GM23338 (cell line): ENCODE results near the gene TNS1. TPM values are rescaled to one million over a fixed set of nuclear protein-coding genes. Genes with fewer than 3 reads are reported as not detected.

ENCODE experiments used
- ATAC-seq: fragments of 200-7000 bp; cut with Tn5 transposase; 3 replicates; pipeline ENCODE4 v1.9.1; 2020
- DNase-seq: peaks from one replicate; pipeline ENCODE4 v3.0.0-alpha.2; 2015; ENCODE audit warnings: low spot score
- H2AFZ ChIP-seq: fragments of 200-600 bp; sonication (generic); 2 replicates; pipeline ENCODE4 v1.8.0; 2016; ENCODE audit warnings: antibody characterized with exemption, mild to moderate bottlenecking, moderate library complexity
- H3F3A ChIP-seq: fragments of 200-600 bp; sonication (generic); replicated peaks from 2 replicates; pipeline ENCODE4 v1.8.0; 2017; ENCODE audit warnings: antibody characterized with exemption, mixed run types, low read depth
- H3K27ac ChIP-seq: fragments of 200-600 bp; sonication (generic); 2 replicates; pipeline ENCODE4 v1.6.1; 2016; ENCODE audit warnings: low read depth
- H3K27me3 ChIP-seq: fragments of 200-600 bp; sonication (generic); 2 replicates; pipeline ENCODE4 v1.8.0; 2016; ENCODE audit warnings: mild to moderate bottlenecking, mixed run types, moderate library complexity; ENCODE audit not compliant: insufficient read depth
- H3K36me3 ChIP-seq: fragments of 200-600 bp; sonication (generic); 2 replicates; pipeline ENCODE4 v1.8.0; 2016; ENCODE audit warnings: mild to moderate bottlenecking; ENCODE audit not compliant: insufficient read depth
- H3K4me1 ChIP-seq: fragments of 200-600 bp; sonication (generic); 2 replicates; pipeline ENCODE4 v1.8.0; 2016; ENCODE audit warnings: mild to moderate bottlenecking, moderate library complexity; ENCODE audit not compliant: insufficient read depth
- H3K4me2 ChIP-seq: fragments of 200-600 bp; sonication (generic); 2 replicates; pipeline ENCODE4 v1.7.1; 2017; ENCODE audit warnings: mixed run types
- H3K4me3 ChIP-seq: fragments of 200-600 bp; sonication (generic); 2 replicates; pipeline ENCODE4 v1.6.1; 2016; ENCODE audit warnings: mixed run types
- H3K79me2 ChIP-seq: fragments of 200-600 bp; sonication (generic); replicated peaks from 2 replicates; pipeline ENCODE4 v1.8.0; 2017; ENCODE audit warnings: mild to moderate bottlenecking; ENCODE audit not compliant: insufficient read depth
- H3K9me2 ChIP-seq: fragments of 200-600 bp; sonication (generic); 2 replicates; pipeline ENCODE4 v1.8.0; 2017; ENCODE audit not compliant: insufficient read depth
- H4K20me1 ChIP-seq: fragments of 200-600 bp; sonication (generic); replicated peaks from 2 replicates; pipeline ENCODE4 v1.8.0; 2017; ENCODE audit warnings: mild to moderate bottlenecking; ENCODE audit not compliant: insufficient read depth
- H3K27ac Mint-ChIP-seq: 2 replicates; pipeline ENCODE4 v1.8.0; 2020; ENCODE audit warnings: inconsistent platforms, mild to moderate bottlenecking, moderate library complexity, mixed read lengths
- H3K27me3 Mint-ChIP-seq: 3 replicates; pipeline ENCODE4 v1.8.0; 2022; ENCODE audit warnings: low read depth, mild to moderate bottlenecking, moderate library complexity, mixed read lengths, inconsistent platforms; ENCODE audit not compliant: insufficient read depth, poor library complexity
- H3K36me3 Mint-ChIP-seq: 3 replicates; pipeline ENCODE4 v1.8.0; 2021; ENCODE audit warnings: low read depth, mild to moderate bottlenecking, inconsistent platforms, moderate library complexity, mixed read lengths
- H3K4me1 Mint-ChIP-seq: 3 replicates; pipeline ENCODE4 v1.8.0; 2020; ENCODE audit warnings: mild to moderate bottlenecking, inconsistent platforms, mixed read lengths
- H3K4me3 Mint-ChIP-seq: 3 replicates; pipeline ENCODE4 v1.8.0; 2021; ENCODE audit warnings: moderate library complexity, mild to moderate bottlenecking, inconsistent platforms, mixed read lengths
- H3K9me3 Mint-ChIP-seq: 3 replicates; pipeline ENCODE4 v1.8.0; 2020; ENCODE audit warnings: moderate library complexity, mild to moderate bottlenecking, inconsistent platforms, mixed read lengths
- EZH2 ChIP-seq: fragments of 200-600 bp; sonication (generic); IDR thresholded peaks from one replicate; pipeline ENCODE4 v1.8.0; 2017; ENCODE audit warnings: antibody characterized with exemption, mild to moderate bottlenecking, low read depth; ENCODE audit not compliant: unreplicated experiment
- ZNF114 ChIP-seq: fragments of 250-450 bp; sonication (Bioruptor Pico); IDR thresholded peaks from 2 replicates; pipeline ENCODE4 v1.5.0; 2020; ENCODE audit warnings: mild to moderate bottlenecking, moderate library complexity
- ZNF462 ChIP-seq: fragments of 250-450 bp; sonication (Bioruptor Pico); IDR thresholded peaks from 2 replicates; pipeline ENCODE4 v1.5.0; 2020; ENCODE audit warnings: mild to moderate bottlenecking, moderate library complexity
- polyA plus RNA-seq: library from polyadenylated mRNA; unstranded; fragments of >200 nt; fragmentation: Nextera tagmentation; extraction: Ambion mirVana; gene quantifications from 2 replicates; pipeline ENCODE4 v1.2.1, GENCODE V29; 2016
- total RNA-seq: library from RNA; depleted of rRNA; stranded (reverse); fragments of >200 nt; shearing (Covaris generic); gene quantifications from 2 replicates; pipeline ENCODE4 v1.2.3, GENCODE V29; 2014
- TF ChIP-seq, protein P1 (sequence below), 2 experiments: fragments of 200-600 bp in 1 of 2; sonication (generic) in 1 of 2; conservative IDR thresholded peaks; 2 replicates each; pipeline versions ENCODE4 v1.5.1 to v1.6.1; 2016 to 2017; ENCODE audit warnings: antibody characterized with exemption in 2 of 2, low read depth in 2 of 2, mild to moderate bottlenecking in 2 of 2, moderate library complexity in 1 of 2

The TNS1 gene
- total and polyA plus RNA-seq, 2 experiments from 2014 or later = 2.0 to 7.4 TPM

GRCh38 chr2:217853301-217853881, 149.4 kb downstream of the TNS1 start:
- Histone ChIP-seq H3K79me2 (no peaks in the 10 kb centered on the region), H2AFZ (no peak overlapping the region), H3K9me2 (no peaks in the 10 kb centered on the region), H3K36me3 (no peaks in the 10 kb centered on the region), H3K4me3 (no peak overlapping the region), H3F3A (no peaks in the 10 kb centered on the region), H4K20me1 (no peaks in the 10 kb centered on the region), H3K4me1 (0 out of 2 replicates have a peak, but pooled peaks cover 3% of the 10 kb centered on the region), H3K27me3 (no peaks in the 10 kb centered on the region), H3K27ac (no peak overlapping the region), H3K4me2 (no peak overlapping the region)
- DNase-seq (no peak), ATAC-seq (no peak)
- Mint-ChIP-seq H3K9me3 (no peaks in the 10 kb centered on the region), H3K27me3 (peaks cover 8% of the 10 kb centered on the region), H3K4me1 (peaks cover 13% of the 10 kb centered on the region), H3K4me3 (no peak overlapping the region), H3K36me3 (no peaks in the 10 kb centered on the region), H3K27ac (no peak overlapping the region)
- TF ChIP-seq ZNF462 (no peak), ZNF114 (CRISPR knock-in tag) (no peak), EZH2 (no peak)
- TF ChIP-seq, protein P1, sequence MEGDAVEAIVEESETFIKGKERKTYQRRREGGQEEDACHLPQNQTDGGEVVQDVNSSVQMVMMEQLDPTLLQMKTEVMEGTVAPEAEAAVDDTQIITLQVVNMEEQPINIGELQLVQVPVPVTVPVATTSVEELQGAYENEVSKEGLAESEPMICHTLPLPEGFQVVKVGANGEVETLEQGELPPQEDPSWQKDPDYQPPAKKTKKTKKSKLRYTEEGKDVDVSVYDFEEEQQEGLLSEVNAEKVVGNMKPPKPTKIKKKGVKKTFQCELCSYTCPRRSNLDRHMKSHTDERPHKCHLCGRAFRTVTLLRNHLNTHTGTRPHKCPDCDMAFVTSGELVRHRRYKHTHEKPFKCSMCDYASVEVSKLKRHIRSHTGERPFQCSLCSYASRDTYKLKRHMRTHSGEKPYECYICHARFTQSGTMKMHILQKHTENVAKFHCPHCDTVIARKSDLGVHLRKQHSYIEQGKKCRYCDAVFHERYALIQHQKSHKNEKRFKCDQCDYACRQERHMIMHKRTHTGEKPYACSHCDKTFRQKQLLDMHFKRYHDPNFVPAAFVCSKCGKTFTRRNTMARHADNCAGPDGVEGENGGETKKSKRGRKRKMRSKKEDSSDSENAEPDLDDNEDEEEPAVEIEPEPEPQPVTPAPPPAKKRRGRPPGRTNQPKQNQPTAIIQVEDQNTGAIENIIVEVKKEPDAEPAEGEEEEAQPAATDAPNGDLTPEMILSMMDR (conservative IDR thresholded peaks at IDR 0.05; ENCODE audit: low read depth in 2 of 2) = no peak
